Panc1 (cell line): ENCODE measurements around the gene WDR26.

Experiments used
- SIN3A ChIP-seq: IDR thresholded peaks from 2 replicates; pipeline ENCODE4 v1.6.1; 2012; ENCODE audit warnings: low read depth, mild to moderate bottlenecking, low read length, moderate library complexity, borderline replicate concordance; ENCODE audit not compliant: insufficient read depth
- TCF7L2 ChIP-seq: IDR thresholded peaks from 2 replicates; pipeline ENCODE4 v1.6.1; 2011; ENCODE audit warnings: mild to moderate bottlenecking, low read depth, low read length, inconsistent platforms
- TF ChIP-seq, protein P1 (sequence below): fragments of 450-650 bp; IDR thresholded peaks from 2 replicates; pipeline ENCODE4 v1.5.1; 2017; ENCODE audit warnings: mild to moderate bottlenecking

- TF ChIP-seq TCF7L2 (no peak), SIN3A (no peak)
- TF ChIP-seq, protein P1, sequence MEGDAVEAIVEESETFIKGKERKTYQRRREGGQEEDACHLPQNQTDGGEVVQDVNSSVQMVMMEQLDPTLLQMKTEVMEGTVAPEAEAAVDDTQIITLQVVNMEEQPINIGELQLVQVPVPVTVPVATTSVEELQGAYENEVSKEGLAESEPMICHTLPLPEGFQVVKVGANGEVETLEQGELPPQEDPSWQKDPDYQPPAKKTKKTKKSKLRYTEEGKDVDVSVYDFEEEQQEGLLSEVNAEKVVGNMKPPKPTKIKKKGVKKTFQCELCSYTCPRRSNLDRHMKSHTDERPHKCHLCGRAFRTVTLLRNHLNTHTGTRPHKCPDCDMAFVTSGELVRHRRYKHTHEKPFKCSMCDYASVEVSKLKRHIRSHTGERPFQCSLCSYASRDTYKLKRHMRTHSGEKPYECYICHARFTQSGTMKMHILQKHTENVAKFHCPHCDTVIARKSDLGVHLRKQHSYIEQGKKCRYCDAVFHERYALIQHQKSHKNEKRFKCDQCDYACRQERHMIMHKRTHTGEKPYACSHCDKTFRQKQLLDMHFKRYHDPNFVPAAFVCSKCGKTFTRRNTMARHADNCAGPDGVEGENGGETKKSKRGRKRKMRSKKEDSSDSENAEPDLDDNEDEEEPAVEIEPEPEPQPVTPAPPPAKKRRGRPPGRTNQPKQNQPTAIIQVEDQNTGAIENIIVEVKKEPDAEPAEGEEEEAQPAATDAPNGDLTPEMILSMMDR: no peak
These were observed 95.1 kb downstream of the WDR26 start for GRCh38 chr1:224339442-224340033.
